IPS DF 4.7 (cell line): ENCODE data around the gene WDFY4.

Source experiments
- DNase-seq: peaks from one replicate; pipeline ENCODE4 v3.0.0-alpha.2; 2013; ENCODE audit warnings: low spot score; ENCODE audit errors: extremely low read depth

Gene WDFY4

GRCh38 chr10:49009199-49009979 is 324.7 kb downstream of the WDFY4 start:
- DNase-seq = no peak

GRCh38 chr10:49010295-49010694 is 325.6 kb downstream of the WDFY4 start:
- DNase-seq = no peak

- no peak for DNase-seq
These were observed 326.2 kb downstream of the WDFY4 start for GRCh38 chr10:49010865-49011264.

GRCh38 chr10:49011756-49012155 is 327.1 kb downstream of the WDFY4 start:
- no peak for DNase-seq

- no peak for DNase-seq
These were observed 327.9 kb downstream of the WDFY4 start for GRCh38 chr10:49012603-49013002.

- no peak for DNase-seq
These were observed 331.0 kb downstream of the WDFY4 start for GRCh38 chr10:49015700-49016099.

- DNase-seq = no peak
These were observed 337.0 kb downstream of the WDFY4 start for GRCh38 chr10:49021685-49022084.

- no peak for DNase-seq
These were observed 338.4 kb downstream of the WDFY4 start for GRCh38 chr10:49023071-49023470.

GRCh38 chr10:49023752-49024151 is 339.1 kb downstream of the WDFY4 start:
- no peak for DNase-seq

- no peak for DNase-seq
These were observed 339.8 kb downstream of the WDFY4 start for GRCh38 chr10:49024484-49024883.

- DNase-seq = no peak
These were observed 340.8 kb downstream of the WDFY4 start for GRCh38 chr10:49025347-49025983.

- DNase-seq = no peak
These were observed 344.0 kb downstream of the WDFY4 start for GRCh38 chr10:49028639-49029038.

GRCh38 chr10:49029666-49030065 is 345.0 kb downstream of the WDFY4 start:
- DNase-seq = no peak
